Smooth muscle cell (in vitro differentiated cells): ENCODE results near the gene OR1J1. TPM values are rescaled to one million over a fixed set of nuclear protein-coding genes. Genes with fewer than 3 reads are reported as not detected.

Source experiments
- DNase-seq: peaks from one replicate; lab custom pipeline; 2025; ENCODE audit not compliant: unreplicated experiment; lab: John Stamatoyannopoulos, UW
- H2AFZ ChIP-seq: fragments of 200-600 bp; sonication (generic); 2 replicates; pipeline ENCODE4 v1.6.0; 2016; ENCODE audit warnings: antibody characterized with exemption, low read depth, mild to moderate bottlenecking
- H3F3A ChIP-seq: fragments of 200-600 bp; sonication (generic); 2 replicates; pipeline ENCODE4 v1.6.0; 2017; ENCODE audit warnings: antibody characterized with exemption, low read depth
- H3K27ac ChIP-seq: fragments of 200-600 bp; sonication (generic); 2 replicates; pipeline ENCODE4 v1.5.1; 2016; ENCODE audit warnings: low read depth, mild to moderate bottlenecking
- H3K27me3 ChIP-seq: fragments of 200-600 bp; sonication (generic); 2 replicates; pipeline ENCODE4 v1.6.1; 2016; ENCODE audit warnings: low read depth, mild to moderate bottlenecking
- H3K36me3 ChIP-seq: fragments of 200-600 bp; sonication (generic); 2 replicates; pipeline ENCODE4 v1.5.1; 2016; ENCODE audit warnings: low read depth
- H3K4me1 ChIP-seq: fragments of 200-600 bp; sonication (generic); 2 replicates; pipeline ENCODE4 v1.5.1; 2016; ENCODE audit warnings: low read depth
- H3K4me2 ChIP-seq: fragments of 200-600 bp; sonication (generic); 2 replicates; pipeline ENCODE4 v1.6.0; 2016; ENCODE audit warnings: mild to moderate bottlenecking
- H3K4me3 ChIP-seq: fragments of 200-600 bp; sonication (generic); 2 replicates; pipeline ENCODE4 v1.5.1; 2016; ENCODE audit warnings: mild to moderate bottlenecking
- H3K79me2 ChIP-seq: fragments of 200-600 bp; sonication (generic); 2 replicates; pipeline ENCODE4 v1.6.0; 2016; ENCODE audit warnings: low read depth, mild to moderate bottlenecking
- H3K9ac ChIP-seq: fragments of 200-600 bp; sonication (generic); 2 replicates; pipeline ENCODE4 v1.6.0; 2016; ENCODE audit warnings: low read depth
- H3K9me3 ChIP-seq: fragments of 200-600 bp; sonication (generic); replicated peaks from 2 replicates; pipeline ENCODE4 v1.5.1; 2016; ENCODE audit warnings: low read depth
- H4K20me1 ChIP-seq: fragments of 200-600 bp; sonication (generic); 2 replicates; pipeline ENCODE4 v1.6.0; 2016; ENCODE audit warnings: low read depth
- CTCF ChIP-seq: fragments of 200-600 bp; sonication (generic); IDR thresholded peaks from 2 replicates; pipeline ENCODE4 v1.5.1; 2017; ENCODE audit warnings: borderline replicate concordance, mild to moderate bottlenecking, antibody characterized with exemption; ENCODE audit not compliant: insufficient read depth, poor library complexity, severe bottlenecking
- WGBS: methylation state at CpG from one replicate; pipeline ENCODE4 v1.1.7; 2016; ENCODE audit warnings: low lambda C conversion rate; 5-methylcytosine and 5-hydroxymethylcytosine counted together
- polyA plus RNA-seq: library from polyadenylated mRNA; unstranded; fragments of >200 nt; fragmentation: Nextera tagmentation; extraction: Ambion mirVana; gene quantifications from 2 replicates; pipeline ENCODE4 v1.2.1, GENCODE V29; 2016
- total RNA-seq: library from RNA; depleted of rRNA; stranded (reverse); fragments of >200 nt; gene quantifications from 2 replicates; pipeline ENCODE4 v1.2.3, GENCODE V29; 2014

OR1J1 gene
- total and polyA plus RNA-seq, 2 experiments from 2014 or later = not detected

- Histone ChIP-seq H3K79me2 (no peaks in the 10 kb centered on the region), H4K20me1 (no peaks in the 10 kb centered on the region), H2AFZ (peak overlapping the region; percentile 35), H3K27me3 (peaks cover 5% of the 10 kb centered on the region), H3K4me1 (no peaks in the 10 kb centered on the region), H3K4me3 (peak overlapping the region; percentile 41), H3K9ac (no peak overlapping the region), H3F3A (no peaks in the 10 kb centered on the region), H3K9me3 (no peaks in the 10 kb centered on the region), H3K27ac (no peak overlapping the region), H3K4me2 (peak overlapping the region; percentile 68), H3K36me3 (no peaks in the 10 kb centered on the region)
- DNase-seq = peak; percentile 7
- peak; percentile 73 for TF ChIP-seq CTCF
- WGBS = 29% methylated on average over 10 of the region's 10 CpGs
These were observed 12.8 kb downstream of the OR1J1 start for GRCh38 chr9:122464633-122465567.

GRCh38 chr9:122463828-122464632 lies 13.7 kb downstream of the OR1J1 start:
- Histone ChIP-seq H3K9me3 (no peaks in the 10 kb centered on the region), H3F3A (no peaks in the 10 kb centered on the region), H3K27ac (no peak overlapping the region), H3K36me3 (no peaks in the 10 kb centered on the region), H3K27me3 (peaks cover 5% of the 10 kb centered on the region), H3K4me3 (no peak overlapping the region), H2AFZ (peak overlapping the region; percentile 35), H3K79me2 (no peaks in the 10 kb centered on the region), H4K20me1 (no peaks in the 10 kb centered on the region), H3K4me2 (peak overlapping the region; percentile 68), H3K4me1 (no peaks in the 10 kb centered on the region), H3K9ac (no peak overlapping the region)
- DNase-seq = no peak
- no peak for TF ChIP-seq CTCF
- WGBS = 77% methylated on average over 10 of the region's 10 CpGs

- WGBS = 95% methylated on average over 1 of the region's 1 CpG
- no peak overlapping the region for H2AFZ ChIP-seq
- no peak for DNase-seq
These were observed 19.9 kb downstream of the OR1J1 start for GRCh38 chr9:122457787-122458186.

More at GRCh38 chr9:122457787-122458186, 19.9 kb downstream of the OR1J1 start:
- TF ChIP-seq CTCF = no peak
- Histone ChIP-seq H3K36me3 (no peaks in the 10 kb centered on the region), H3K4me1 (no peaks in the 10 kb centered on the region), H3K27ac (no peak overlapping the region), H3K9me3 (no peaks in the 10 kb centered on the region), H4K20me1 (no peaks in the 10 kb centered on the region), H3K27me3 (peaks cover 5% of the 10 kb centered on the region), H3K79me2 (no peaks in the 10 kb centered on the region), H3K4me2 (no peak overlapping the region), H3K9ac (no peak overlapping the region), H3F3A (no peaks in the 10 kb centered on the region), H3K4me3 (no peak overlapping the region)
